Ascending aorta (tissue), 2 donors: ENCODE results near the gene FBXO3. TPM values are rescaled to one million over a fixed set of nuclear protein-coding genes. Genes with fewer than 3 reads are reported as not detected.

Source experiments
- DNase-seq, 2 donors: peaks; one replicate each; pipeline ENCODE4 v3.0.0-alpha.2; 2019; ENCODE audit warnings: low spot score in 2 of 2
- H3K27ac ChIP-seq, 2 donors: fragments of 200-600 bp; sonication (generic); one replicate each; pipeline ENCODE4 v1.5.1; 2016 to 2017; ENCODE audit warnings: mild to moderate bottlenecking in 1 of 2
- H3K27me3 ChIP-seq: fragments of 200-600 bp; sonication (generic); one replicate; pipeline ENCODE4 v1.5.1; 2017
- H3K36me3 ChIP-seq, 2 donors: fragments of 200-600 bp; sonication (generic); one replicate each; pipeline ENCODE4 v1.5.1; 2016
- H3K4me1 ChIP-seq, 2 donors: fragments of 200-600 bp; sonication (generic); one replicate each; pipeline ENCODE4 v1.5.1; 2016 to 2017; ENCODE audit warnings: mild to moderate bottlenecking in 1 of 2
- H3K4me3 ChIP-seq, 2 donors: fragments of 200-600 bp; sonication (generic); one replicate each; pipeline ENCODE4 v1.5.1; 2016 to 2017; ENCODE audit warnings: mild to moderate bottlenecking in 1 of 2
- H3K9me3 ChIP-seq, 2 donors: fragments of 200-600 bp; sonication (generic); one replicate each; pipeline ENCODE4 v1.5.1; 2016
- CTCF ChIP-seq, 3 experiments: fragments of 200-600 bp in 2 of 3; fragments of 450-650 bp in 1 of 3; sonication (generic) in 2 of 3; IDR thresholded peaks; one replicate each; pipeline ENCODE4 v1.5.1; 2016 to 2019; ENCODE audit warnings: antibody characterized with exemption in 3 of 3, mild to moderate bottlenecking in 1 of 3, moderate library complexity in 1 of 3
- intact Hi-C: fragments of 100-400 bp; cut with DNase I; formaldehyde crosslinking; loops from one replicate; pipeline ENCODE4 v1.15.1; 2023
- total RNA-seq: library from RNA; depleted of rRNA; stranded (reverse); fragments of >200 nt; gene quantifications from one replicate; pipeline ENCODE4 v1.1.0, GENCODE V29; 2016

FBXO3 gene
- total RNA-seq, 1 donor from 2014 or later, result 11.8 TPM

GRCh38 chr11:33785609-33786008, 11.3 kb upstream of the FBXO3 start:
- Histone ChIP-seq H3K9me3 (no peaks in the 10 kb centered on the region), H3K27ac (no peak overlapping the region), H3K36me3 (no peaks in the 10 kb centered on the region), H3K27me3 (no peaks in the 10 kb centered on the region), H3K4me3 (no peak overlapping the region), H3K4me1 (no peaks in the 10 kb centered on the region)
- no peak for DNase-seq
- intact Hi-C loops, result no loop called here
- TF ChIP-seq CTCF (IDR thresholded peaks at IDR 0.05), result no peak

- no peak for TF ChIP-seq CTCF (IDR thresholded peaks at IDR 0.05)
- intact Hi-C loops, result loop anchor here (10.0 kb wide), 1 partner anchor 1195 kb away; the partner anchor contains the start of gene EIF3M
- no peaks in the 10 kb centered on the region for H3K9me3 ChIP-seq
- no peaks in the 10 kb centered on the region for H3K36me3 ChIP-seq
- no peak for DNase-seq
- no peaks in the 10 kb centered on the region for H3K27me3 ChIP-seq
- H3K4me3 ChIP-seq, result no peak overlapping the region
- H3K27ac ChIP-seq, result no peak overlapping the region
- peaks cover 7 to 14% of the 10 kb centered on the region in 2 donors for H3K4me1 ChIP-seq
Observed at GRCh38 chr11:33779849-33780528, 5.7 kb upstream of the FBXO3 start.

- intact Hi-C loops, result loop anchor here (10.0 kb wide), 1 partner anchor 1194 kb away; the partner anchor contains the start of gene EIF3M
Observed at GRCh38 chr11:33778675-33779074, 4.4 kb upstream of the FBXO3 start.

GRCh38 chr11:33777906-33778305, 3.6 kb upstream of the FBXO3 start:
- H3K27me3 ChIP-seq, result no peaks in the 10 kb centered on the region
- intact Hi-C loops, result loop anchor here (10.0 kb wide), 1 partner anchor 1193 kb away; the partner anchor contains the start of gene EIF3M
- H3K4me3 ChIP-seq, result no peak overlapping the region
- DNase-seq, result no peak
- peaks cover 7 to 21% of the 10 kb centered on the region in 2 donors for H3K4me1 ChIP-seq
- TF ChIP-seq CTCF (IDR thresholded peaks at IDR 0.05), result no peak
- no peak overlapping the region for H3K27ac ChIP-seq
- H3K9me3 ChIP-seq, result no peaks in the 10 kb centered on the region
- H3K36me3 ChIP-seq, result no peaks in the 10 kb centered on the region

More at GRCh38 chr11:33778675-33779074, 4.4 kb upstream of the FBXO3 start:
- H3K4me1 ChIP-seq, result peaks cover 7 to 16% of the 10 kb centered on the region in 2 donors
- H3K27ac ChIP-seq, result no peak overlapping the region
- no peak for TF ChIP-seq CTCF (IDR thresholded peaks at IDR 0.05)
- no peak for DNase-seq
- H3K27me3 ChIP-seq, result no peaks in the 10 kb centered on the region
- no peaks in the 10 kb centered on the region for H3K36me3 ChIP-seq
- no peak overlapping the region for H3K4me3 ChIP-seq
- H3K9me3 ChIP-seq, result no peaks in the 10 kb centered on the region

- TF ChIP-seq CTCF (IDR thresholded peaks at IDR 0.05), result no peak
- DNase-seq, result no peak
- Histone ChIP-seq H3K27ac (no peak overlapping the region), H3K4me1 (peaks cover 7 to 30% of the 10 kb centered on the region in 2 donors), H3K27me3 (no peaks in the 10 kb centered on the region), H3K9me3 (no peaks in the 10 kb centered on the region), H3K4me3 (peak overlapping the region in 1 of 2 donors; percentile 90), H3K36me3 (no peaks in the 10 kb centered on the region)
- intact Hi-C loops, result loop anchor here (2.0 to 10.0 kb wide), 3 partner anchors 39 to 1191 kb away; partner anchors contain the start of genes CD59 and EIF3M
Observed at GRCh38 chr11:33775832-33776470, 1.6 kb upstream of the FBXO3 start.
